Hematopoietic multipotent progenitor cell treated with erythropoietin and hydrocortisone succinate and interleukin-3 and kit ligand, for 8 days (in vitro differentiated cells): ENCODE results near the gene DDX1.
"Not testable (repeated sequence)": the region's sequence is repeated elsewhere in the genome, so short reads cannot be mapped to it uniquely, and the experiment has no call there.

ENCODE experiments used
- DNase-seq: peaks from one replicate; pipeline ENCODE4 v3.0.0-alpha.2; 2015

The DDX1 gene

DNA sequence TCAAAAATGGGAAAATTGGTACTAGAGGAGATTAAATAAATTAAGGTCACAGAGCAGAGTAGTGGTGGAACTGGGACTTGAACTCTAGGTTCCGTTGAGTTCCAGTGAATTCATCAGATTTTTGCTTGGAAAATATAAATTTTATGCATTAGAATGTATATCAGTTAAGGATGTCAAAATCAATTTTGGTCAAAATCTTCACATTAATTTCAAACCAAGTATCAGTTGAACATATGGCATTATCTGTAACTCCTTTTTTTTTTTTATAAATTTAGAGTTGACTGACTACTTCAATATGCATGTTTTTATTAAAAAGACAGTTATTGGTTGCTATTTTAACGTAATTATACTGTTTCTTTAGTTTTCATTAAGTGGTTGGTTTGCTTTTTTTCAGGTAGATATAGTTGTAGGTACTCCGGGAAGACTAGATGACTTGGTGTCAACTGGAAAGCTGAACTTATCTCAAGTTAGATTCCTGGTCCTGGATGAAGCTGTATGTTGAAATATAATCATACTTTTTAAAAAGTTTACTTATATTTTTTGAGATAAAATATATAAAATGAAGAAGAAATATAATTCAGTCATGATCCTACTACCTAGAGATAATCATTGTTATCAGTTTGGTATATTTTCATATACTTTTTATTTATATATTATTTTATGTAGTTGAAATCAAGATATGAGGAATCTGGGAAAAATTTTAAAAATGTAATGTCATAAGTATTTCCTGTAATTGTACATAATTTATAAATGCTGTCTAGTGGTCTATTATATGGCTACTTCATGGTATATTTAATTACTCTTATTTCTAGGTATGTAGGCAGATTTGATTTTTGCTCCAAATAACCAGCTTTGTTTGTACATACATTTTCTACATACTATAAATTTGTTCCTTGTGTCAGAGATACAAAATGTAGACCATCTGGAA lies 25.4 kb downstream of the DDX1 start:
- DNase-seq = no peak

DNA sequence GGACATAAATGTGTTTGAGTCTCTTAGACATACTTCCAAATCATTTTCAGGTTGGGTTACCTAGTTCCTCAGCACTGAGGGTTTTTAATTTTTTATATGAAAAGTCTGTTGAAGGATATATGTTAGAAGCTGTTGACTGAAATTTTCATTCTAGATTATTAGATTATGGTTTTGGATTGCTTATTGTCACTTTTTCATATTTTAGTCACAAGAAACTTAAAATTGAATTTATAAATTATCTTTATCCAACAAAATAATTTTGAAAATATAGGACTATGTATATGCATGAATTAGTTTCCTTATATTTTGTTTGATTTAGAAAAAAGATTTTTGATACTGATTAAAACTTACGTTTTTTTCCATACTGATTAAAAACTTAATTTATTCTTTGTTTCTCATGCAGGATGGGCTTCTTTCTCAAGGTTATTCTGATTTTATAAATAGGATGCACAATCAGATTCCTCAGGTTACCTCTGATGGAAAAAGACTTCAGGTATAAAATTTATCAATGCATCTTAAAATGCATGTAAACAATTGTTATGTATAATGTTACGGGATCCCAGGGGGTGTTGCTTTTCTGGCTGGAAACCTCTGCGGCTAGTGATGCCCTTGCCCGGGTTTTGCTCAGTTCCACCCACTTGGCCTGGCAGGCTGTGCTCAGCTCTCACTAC lies 26.2 kb downstream of the DDX1 start:
- DNase-seq = no peak

DNA sequence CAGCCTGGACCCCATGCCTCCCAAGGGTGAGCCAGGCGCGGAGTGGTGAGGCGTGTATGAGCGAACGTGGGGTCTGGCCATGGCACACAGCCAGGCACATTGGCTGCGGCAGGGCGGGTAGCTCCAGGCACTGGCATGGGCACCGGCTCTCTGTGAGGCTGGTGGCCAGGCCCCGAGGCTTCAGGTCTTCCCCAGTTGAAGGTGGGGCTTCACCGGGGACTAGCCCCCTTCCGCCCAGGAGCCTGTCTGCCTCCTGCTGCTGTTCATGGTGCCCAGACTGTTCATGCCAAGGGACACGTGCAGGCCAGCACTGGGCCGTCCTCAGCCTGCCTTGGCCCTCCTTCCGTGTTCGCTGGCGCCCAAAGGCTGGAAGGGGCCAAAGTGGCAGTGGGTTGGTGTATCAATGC lies 26.8 kb downstream of the DDX1 start:
- no peak for DNase-seq

DNA sequence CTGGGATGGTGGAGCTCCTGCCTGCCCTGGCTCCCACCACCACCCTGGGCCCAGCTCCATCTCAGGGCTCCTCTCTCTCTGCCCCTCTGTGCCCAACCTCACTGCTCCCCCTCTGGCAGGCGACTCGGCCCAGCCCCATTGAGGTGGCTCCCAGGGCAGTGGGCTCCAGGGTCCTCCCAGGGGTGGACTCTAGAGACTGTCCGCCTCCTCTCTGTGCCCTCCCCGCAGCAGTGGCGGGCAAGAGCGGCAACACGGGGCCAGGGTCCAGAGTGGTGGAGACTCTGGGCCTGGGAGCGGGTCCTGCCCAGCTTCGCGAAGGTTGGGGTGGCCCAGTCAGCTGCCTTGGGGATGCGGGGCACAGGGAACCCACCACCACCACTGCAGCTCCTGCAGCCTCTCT lies 27.4 kb downstream of the DDX1 start:
- no peak for DNase-seq

DNA sequence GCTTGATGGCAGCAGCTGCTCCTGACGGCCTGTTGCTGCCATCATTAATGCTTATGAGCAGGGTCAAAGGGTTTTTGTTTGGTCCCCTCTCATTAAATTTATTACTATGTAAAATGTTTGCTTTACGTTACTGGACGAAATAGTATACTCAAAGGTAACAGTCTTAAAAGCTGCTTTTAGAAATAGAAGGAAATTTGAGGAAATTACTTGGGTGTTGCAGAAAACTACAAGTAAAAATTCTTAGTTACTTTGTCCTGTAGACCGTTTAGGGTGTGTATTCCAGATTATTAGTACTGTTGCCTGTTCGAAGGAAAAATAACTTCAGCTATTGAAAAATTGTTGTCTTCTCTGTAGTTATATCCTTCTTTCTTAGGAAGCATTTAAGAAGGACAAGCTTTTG lies 27.8 kb downstream of the DDX1 start:
- no peak for DNase-seq

DNA sequence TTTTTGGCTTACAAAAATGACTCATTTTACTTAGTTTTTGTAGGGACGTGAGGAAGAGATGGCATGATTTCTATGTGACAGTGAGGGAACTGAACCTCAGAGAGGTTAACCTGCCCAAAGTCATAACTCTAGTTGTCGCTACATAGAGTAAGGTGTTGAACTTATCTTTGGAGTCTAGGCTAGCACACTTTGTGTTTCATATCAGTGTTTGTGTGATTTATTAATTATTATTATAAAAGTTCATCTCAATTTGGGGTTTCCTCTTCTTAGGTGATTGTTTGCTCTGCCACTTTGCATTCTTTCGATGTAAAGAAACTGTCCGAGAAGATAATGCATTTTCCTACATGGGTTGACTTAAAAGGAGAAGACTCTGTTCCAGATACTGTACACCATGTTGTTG lies 28.3 kb downstream of the DDX1 start:
- no peak for DNase-seq

GRCh38 chr2:15620340-15620739 lies 28.7 kb downstream of the DDX1 start:
- no peak for DNase-seq

DNA sequence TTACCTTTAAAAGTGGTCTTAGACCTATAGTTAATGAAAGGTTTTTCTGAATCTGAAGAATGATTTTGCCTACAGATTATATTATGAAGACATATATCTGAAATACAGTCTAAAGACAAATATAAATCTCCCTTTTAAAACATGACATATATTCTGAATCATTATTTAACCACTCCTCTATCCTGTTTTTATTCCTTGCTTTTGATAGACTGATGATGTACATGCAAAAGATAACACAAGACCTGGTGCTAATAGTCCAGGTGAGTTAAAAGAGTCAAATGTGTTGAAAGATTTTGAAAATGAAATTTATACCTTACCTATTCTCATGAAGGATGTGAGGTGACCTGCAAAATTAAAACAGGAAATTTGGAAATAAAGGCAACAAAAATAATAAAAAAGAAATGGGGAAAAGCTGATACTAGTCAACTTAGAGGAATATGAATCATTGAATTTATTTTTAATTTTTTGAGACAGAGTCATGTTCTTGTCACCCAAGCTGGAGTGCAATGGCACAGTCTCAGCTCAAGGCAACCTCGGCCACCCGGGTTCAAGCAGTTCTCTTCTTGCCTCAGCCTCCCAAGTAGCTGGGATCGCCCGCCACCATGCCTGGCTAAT lies 29.3 kb downstream of the DDX1 start:
- DNase-seq = no peak

DNA sequence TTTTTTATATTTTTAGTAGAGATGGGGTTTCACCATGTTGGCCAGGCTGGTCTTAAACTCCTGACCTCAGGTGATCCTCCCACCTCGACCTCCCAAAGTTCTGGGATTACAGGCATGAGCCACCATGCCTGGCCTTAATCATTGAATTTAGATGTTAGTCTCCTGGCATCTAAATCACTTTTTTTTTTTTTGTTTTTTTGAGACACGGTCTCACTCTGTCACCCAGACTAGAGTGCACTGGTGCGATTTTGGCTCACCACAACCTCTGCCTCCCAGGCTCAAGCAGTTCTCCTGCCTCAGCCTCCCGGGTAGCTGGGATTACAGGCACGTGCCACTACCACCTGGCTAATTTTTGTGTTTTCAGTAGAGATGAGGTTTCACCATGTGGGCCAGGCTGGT lies 29.8 kb downstream of the DDX1 start:
- not testable (repeated sequence) for DNase-seq

DNA sequence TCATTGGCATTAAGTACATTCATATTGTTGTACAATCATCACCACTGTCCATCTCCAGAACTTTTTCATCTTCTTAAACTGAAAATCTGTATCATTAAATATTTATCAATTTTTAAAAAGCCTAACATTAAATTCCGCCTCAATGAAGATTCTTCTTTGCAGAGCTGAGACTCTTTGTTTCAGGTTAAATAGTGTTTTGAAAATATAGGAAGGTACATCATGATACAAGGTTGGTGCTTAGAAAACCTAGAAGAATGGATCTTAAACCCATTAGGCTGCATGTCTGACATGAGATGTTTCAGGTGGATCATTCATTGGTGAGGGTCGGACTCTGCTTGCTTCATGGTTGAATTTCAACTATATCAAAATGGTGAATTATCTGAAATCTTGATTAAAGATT lies 30.5 kb downstream of the DDX1 start:
- DNase-seq = no peak

DNA sequence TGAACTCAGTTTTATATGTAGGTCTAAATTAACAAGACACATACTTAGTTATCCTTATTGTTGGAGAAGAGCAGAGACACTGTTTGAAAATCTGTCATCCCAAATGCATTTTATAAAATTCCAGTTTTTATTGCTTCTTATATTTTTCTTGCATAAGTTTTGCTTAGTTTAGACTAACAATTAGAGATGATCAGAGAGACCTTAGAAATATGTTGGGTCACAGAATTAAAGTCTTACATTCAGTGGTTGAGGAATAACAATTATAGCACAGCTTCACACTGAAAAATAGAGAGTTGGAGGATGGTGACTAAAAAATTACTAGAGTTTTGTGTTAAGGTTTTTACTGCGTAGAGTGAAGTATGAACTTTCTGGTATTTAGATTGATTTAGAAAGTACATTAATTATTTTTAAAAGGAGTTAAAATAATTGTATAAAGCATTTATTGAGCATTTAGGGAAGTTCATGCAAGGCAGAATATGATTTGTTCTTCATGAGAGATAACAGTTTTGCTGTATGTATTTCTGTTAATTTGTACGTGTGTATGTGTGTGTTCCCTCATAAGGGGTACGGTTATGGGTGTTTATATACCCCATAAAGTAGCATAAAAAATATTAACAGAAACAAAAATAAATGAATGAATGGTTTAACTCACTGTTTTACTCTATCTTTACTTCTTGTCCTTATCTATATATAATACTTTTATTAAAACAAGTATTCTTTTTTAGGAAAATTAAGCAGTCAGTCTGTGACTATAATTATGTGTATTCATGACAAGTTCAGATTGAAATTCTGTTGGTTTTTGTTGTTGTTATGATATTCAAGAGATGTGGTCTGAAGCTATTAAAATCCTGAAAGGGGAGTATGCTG lies 31.2 kb downstream of the DDX1 start:
- no peak for DNase-seq

- no peak for DNase-seq
These were observed 31.8 kb downstream of the DDX1 start for GRCh38 chr2:15623481-15623796.

GRCh38 chr2:15623898-15624541 lies 32.4 kb downstream of the DDX1 start:
- DNase-seq = no peak

DNA sequence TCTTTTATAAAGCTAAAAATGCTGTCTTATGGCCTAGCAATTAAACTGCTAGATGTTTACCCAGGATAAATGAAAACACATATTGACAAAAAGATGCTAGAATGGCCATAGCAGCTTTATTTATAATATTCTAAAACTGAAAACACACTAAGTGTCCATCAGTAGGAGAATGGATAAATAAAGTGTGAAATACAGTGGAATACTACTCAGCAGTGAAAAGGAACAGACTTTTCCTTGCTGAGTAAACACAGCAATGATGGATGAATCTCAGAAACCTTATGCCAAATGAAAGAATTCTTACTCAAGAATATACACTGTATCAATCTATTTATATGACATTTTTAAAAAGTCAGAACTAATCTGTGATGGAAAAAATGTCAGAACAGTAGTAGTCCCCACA lies 33.2 kb downstream of the DDX1 start:
- DNase-seq = no peak

GRCh38 chr2:15625344-15626036 lies 33.8 kb downstream of the DDX1 start:
- DNase-seq = no peak

GRCh38 chr2:15626126-15626525 lies 34.5 kb downstream of the DDX1 start:
- no peak for DNase-seq

GRCh38 chr2:15626967-15627366 lies 35.3 kb downstream of the DDX1 start:
- DNase-seq = no peak

- DNase-seq = no peak
These were observed 36.4 kb downstream of the DDX1 start for GRCh38 chr2:15627817-15628684.

- DNase-seq = no peak
These were observed 37.5 kb downstream of the DDX1 start for GRCh38 chr2:15628899-15629855.
